GM23338 (cell line): ENCODE results near the gene CCDC3. TPM values are rescaled to one million over a fixed set of nuclear protein-coding genes. Genes with fewer than 3 reads are reported as not detected.

Experiments used
- ATAC-seq: fragments of 200-7000 bp; cut with Tn5 transposase; 3 replicates; pipeline ENCODE4 v1.9.1; 2020
- DNase-seq: peaks from one replicate; pipeline ENCODE4 v3.0.0-alpha.2; 2015; ENCODE audit warnings: low spot score
- H2AFZ ChIP-seq: fragments of 200-600 bp; sonication (generic); 2 replicates; pipeline ENCODE4 v1.8.0; 2016; ENCODE audit warnings: antibody characterized with exemption, mild to moderate bottlenecking, moderate library complexity
- H3F3A ChIP-seq: fragments of 200-600 bp; sonication (generic); replicated peaks from 2 replicates; pipeline ENCODE4 v1.8.0; 2017; ENCODE audit warnings: antibody characterized with exemption, mixed run types, low read depth
- H3K27ac ChIP-seq: fragments of 200-600 bp; sonication (generic); 2 replicates; pipeline ENCODE4 v1.6.1; 2016; ENCODE audit warnings: low read depth
- H3K27me3 ChIP-seq: fragments of 200-600 bp; sonication (generic); 2 replicates; pipeline ENCODE4 v1.8.0; 2016; ENCODE audit warnings: mild to moderate bottlenecking, mixed run types, moderate library complexity; ENCODE audit not compliant: insufficient read depth
- H3K36me3 ChIP-seq: fragments of 200-600 bp; sonication (generic); 2 replicates; pipeline ENCODE4 v1.8.0; 2016; ENCODE audit warnings: mild to moderate bottlenecking; ENCODE audit not compliant: insufficient read depth
- H3K4me1 ChIP-seq: fragments of 200-600 bp; sonication (generic); 2 replicates; pipeline ENCODE4 v1.8.0; 2016; ENCODE audit warnings: mild to moderate bottlenecking, moderate library complexity; ENCODE audit not compliant: insufficient read depth
- H3K4me2 ChIP-seq: fragments of 200-600 bp; sonication (generic); 2 replicates; pipeline ENCODE4 v1.7.1; 2017; ENCODE audit warnings: mixed run types
- H3K4me3 ChIP-seq: fragments of 200-600 bp; sonication (generic); 2 replicates; pipeline ENCODE4 v1.6.1; 2016; ENCODE audit warnings: mixed run types
- H3K79me2 ChIP-seq: fragments of 200-600 bp; sonication (generic); replicated peaks from 2 replicates; pipeline ENCODE4 v1.8.0; 2017; ENCODE audit warnings: mild to moderate bottlenecking; ENCODE audit not compliant: insufficient read depth
- H3K9me2 ChIP-seq: fragments of 200-600 bp; sonication (generic); 2 replicates; pipeline ENCODE4 v1.8.0; 2017; ENCODE audit not compliant: insufficient read depth
- H4K20me1 ChIP-seq: fragments of 200-600 bp; sonication (generic); replicated peaks from 2 replicates; pipeline ENCODE4 v1.8.0; 2017; ENCODE audit warnings: mild to moderate bottlenecking; ENCODE audit not compliant: insufficient read depth
- H3K27ac Mint-ChIP-seq: 2 replicates; pipeline ENCODE4 v1.8.0; 2020; ENCODE audit warnings: inconsistent platforms, mild to moderate bottlenecking, moderate library complexity, mixed read lengths
- H3K27me3 Mint-ChIP-seq: 3 replicates; pipeline ENCODE4 v1.8.0; 2022; ENCODE audit warnings: low read depth, mild to moderate bottlenecking, moderate library complexity, mixed read lengths, inconsistent platforms; ENCODE audit not compliant: insufficient read depth, poor library complexity
- H3K36me3 Mint-ChIP-seq: 3 replicates; pipeline ENCODE4 v1.8.0; 2021; ENCODE audit warnings: low read depth, mild to moderate bottlenecking, inconsistent platforms, moderate library complexity, mixed read lengths
- H3K4me1 Mint-ChIP-seq: 3 replicates; pipeline ENCODE4 v1.8.0; 2020; ENCODE audit warnings: mild to moderate bottlenecking, inconsistent platforms, mixed read lengths
- H3K4me3 Mint-ChIP-seq: 3 replicates; pipeline ENCODE4 v1.8.0; 2021; ENCODE audit warnings: moderate library complexity, mild to moderate bottlenecking, inconsistent platforms, mixed read lengths
- H3K9me3 Mint-ChIP-seq: 3 replicates; pipeline ENCODE4 v1.8.0; 2020; ENCODE audit warnings: moderate library complexity, mild to moderate bottlenecking, inconsistent platforms, mixed read lengths
- CREB1 ChIP-seq: fragments of 250-450 bp; sonication (Bioruptor Pico); IDR thresholded peaks from 2 replicates; pipeline ENCODE4 v1.5.0; 2020; ENCODE audit warnings: low read depth, mild to moderate bottlenecking, moderate library complexity
- JUNB ChIP-seq: IDR thresholded peaks from one replicate; pipeline ENCODE4 v1.6.1; 2016; ENCODE audit warnings: antibody characterized with exemption; ENCODE audit not compliant: unreplicated experiment
- ZNF114 ChIP-seq: fragments of 250-450 bp; sonication (Bioruptor Pico); IDR thresholded peaks from 2 replicates; pipeline ENCODE4 v1.5.0; 2020; ENCODE audit warnings: mild to moderate bottlenecking, moderate library complexity
- ZNF331 ChIP-seq: fragments of 250-450 bp; sonication (Bioruptor Pico); IDR thresholded peaks from 2 replicates; pipeline ENCODE4 v1.5.0; 2020; ENCODE audit warnings: low read depth, mild to moderate bottlenecking, moderate library complexity
- polyA plus RNA-seq: library from polyadenylated mRNA; unstranded; fragments of >200 nt; fragmentation: Nextera tagmentation; extraction: Ambion mirVana; gene quantifications from 2 replicates; pipeline ENCODE4 v1.2.1, GENCODE V29; 2016
- total RNA-seq: library from RNA; depleted of rRNA; stranded (reverse); fragments of >200 nt; shearing (Covaris generic); gene quantifications from 2 replicates; pipeline ENCODE4 v1.2.3, GENCODE V29; 2014
- TF ChIP-seq, protein P1 (sequence below), 2 experiments: fragments of 200-600 bp in 1 of 2; sonication (generic) in 1 of 2; conservative IDR thresholded peaks; 2 replicates each; pipeline versions ENCODE4 v1.5.1 to v1.6.1; 2016 to 2017; ENCODE audit warnings: antibody characterized with exemption in 2 of 2, low read depth in 2 of 2, mild to moderate bottlenecking in 2 of 2, moderate library complexity in 1 of 2

The CCDC3 gene
- total and polyA plus RNA-seq, 2 experiments from 2014 or later: 1.4 to 5.2 TPM

DNA sequence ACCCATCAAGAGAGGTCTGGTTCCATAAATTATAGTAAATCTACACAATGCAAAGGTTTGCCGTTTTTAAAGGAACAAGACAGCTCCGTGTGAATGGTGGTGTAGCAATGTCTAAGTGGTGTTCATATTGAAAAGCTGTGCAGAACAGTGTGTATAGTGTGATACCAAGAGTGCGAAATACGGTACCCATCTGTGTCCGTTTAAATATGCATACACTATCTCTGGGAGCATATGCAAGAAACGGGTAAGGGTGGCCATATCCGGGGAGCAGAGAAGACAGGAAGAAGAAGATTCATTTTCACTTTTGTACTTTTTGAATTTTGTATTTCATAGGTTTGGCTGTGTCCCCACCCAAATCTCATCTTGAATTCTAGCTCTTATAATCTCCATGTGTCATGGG is 102.0 kb downstream of the CCDC3 start:
- peaks cover 3% of the 10 kb centered on the region; the same call in 1 of the 3 replicates for H3K9me3 Mint-ChIP-seq

DNA sequence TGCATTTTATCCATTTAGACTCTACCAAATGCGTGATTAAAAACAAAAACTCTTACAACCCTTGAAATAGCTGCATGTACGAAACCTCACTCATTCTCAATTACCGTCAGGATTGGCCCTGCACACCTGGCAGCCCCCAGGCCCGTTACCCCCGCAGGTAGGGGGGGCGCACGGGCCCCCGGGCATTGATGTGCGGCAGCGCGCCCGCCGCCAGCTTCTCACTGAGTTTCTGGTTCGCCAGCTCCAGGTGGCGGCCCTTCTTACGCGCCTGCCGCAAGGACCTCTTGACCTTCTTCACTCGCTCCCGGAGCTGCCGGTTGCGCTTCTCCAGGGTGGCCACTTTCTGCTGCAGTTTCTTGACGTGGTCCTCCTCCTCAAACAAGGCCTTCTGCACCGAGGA is 103.2 kb downstream of the CCDC3 start:
- Mint-ChIP-seq H3K9me3 (peaks cover 4% of the 10 kb centered on the region; the same call in 1 of the 3 replicates), H3K4me3 (no peak overlapping the region)

More for the DNA sequence above, 102.0 kb downstream of the CCDC3 start:
- DNase-seq (no peak), ATAC-seq (no peak)
- TF ChIP-seq ZNF114 (no peak), CREB1 (CRISPR knock-in tag) (no peak)
- 0 out of 2 replicates have a peak, but pooled peaks cover 6% of the 10 kb centered on the region for H3K4me1 ChIP-seq
- no peak overlapping the region for H3K4me3 ChIP-seq
- Mint-ChIP-seq H3K36me3 (no peaks in the 10 kb centered on the region), H3K27ac (no peak overlapping the region), H3K4me1 (peaks cover 4% of the 10 kb centered on the region; the same call in 2 of the 3 replicates), H3K4me3 (no peak overlapping the region), H3K27me3 (peaks cover 5% of the 10 kb centered on the region)
- no peaks in the 10 kb centered on the region for H4K20me1 ChIP-seq
- no peak overlapping the region for H2AFZ ChIP-seq
- H3K79me2 ChIP-seq: no peaks in the 10 kb centered on the region
- H3F3A ChIP-seq: no peaks in the 10 kb centered on the region
- H3K27ac ChIP-seq: no peak overlapping the region
- H3K36me3 ChIP-seq: no peaks in the 10 kb centered on the region
- no peak overlapping the region for H3K4me2 ChIP-seq
- H3K27me3 ChIP-seq: no peaks in the 10 kb centered on the region
- H3K9me2 ChIP-seq: no peaks in the 10 kb centered on the region

DNA sequence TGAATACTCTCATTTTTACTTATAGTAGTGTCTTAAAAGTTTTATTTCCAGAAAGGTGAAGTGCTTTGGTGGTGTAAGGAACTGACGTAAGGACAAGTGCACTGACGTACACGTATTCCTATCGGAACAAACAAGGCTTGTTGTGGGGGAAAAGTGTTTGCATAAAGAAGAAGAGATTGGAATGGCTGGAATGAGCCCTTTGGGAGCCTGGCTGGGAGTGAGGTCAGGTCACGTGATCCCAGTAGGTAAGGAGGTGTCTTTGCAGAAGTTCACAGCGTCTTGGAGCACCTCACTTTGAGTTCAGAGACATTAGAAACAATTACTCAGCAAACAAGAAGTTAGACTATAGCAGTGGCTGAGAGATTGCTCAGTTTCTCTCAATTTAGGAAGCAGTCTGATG is 104.2 kb downstream of the CCDC3 start:
- Histone ChIP-seq H3K9me2 (no peaks in the 10 kb centered on the region), H2AFZ (peak overlapping the region; percentile 38; the same call in 1 of the 2 replicates), H3K4me2 (no peak overlapping the region), H3K4me3 (no peak overlapping the region), H3K79me2 (no peaks in the 10 kb centered on the region), H3K27ac (no peak overlapping the region), H3K36me3 (no peaks in the 10 kb centered on the region), H3K4me1 (no peaks in the 10 kb centered on the region), H3F3A (no peaks in the 10 kb centered on the region), H4K20me1 (no peaks in the 10 kb centered on the region), H3K27me3 (no peaks in the 10 kb centered on the region)
- Mint-ChIP-seq H3K27me3 (peaks cover 5% of the 10 kb centered on the region), H3K27ac (no peak overlapping the region), H3K36me3 (no peaks in the 10 kb centered on the region), H3K4me1 (peaks cover 4% of the 10 kb centered on the region; the same call in 2 of the 3 replicates), H3K9me3 (peaks cover 8% of the 10 kb centered on the region; the same call in 2 of the 3 replicates), H3K4me3 (no peak overlapping the region)
- ATAC-seq: no peak; the same call in 2 of the 3 replicates
- TF ChIP-seq ZNF331 (CRISPR knock-in tag): no peak
- DNase-seq: peak; percentile 19

More for the DNA sequence above, 103.2 kb downstream of the CCDC3 start:
- Histone ChIP-seq H3K27me3 (no peaks in the 10 kb centered on the region), H3K4me1 (0 out of 2 replicates have a peak, but pooled peaks cover 6% of the 10 kb centered on the region), H3K36me3 (no peaks in the 10 kb centered on the region), H3K27ac (no peak overlapping the region), H3K4me2 (no peak overlapping the region), H3F3A (no peaks in the 10 kb centered on the region), H3K9me2 (no peaks in the 10 kb centered on the region), H2AFZ (peak overlapping the region; percentile 38; the same call in 1 of the 2 replicates), H4K20me1 (no peaks in the 10 kb centered on the region), H3K4me3 (no peak overlapping the region), H3K79me2 (no peaks in the 10 kb centered on the region)
- ATAC-seq (no peak), DNase-seq (no peak)
- no peak for TF ChIP-seq JUNB
- TF ChIP-seq, protein P1, sequence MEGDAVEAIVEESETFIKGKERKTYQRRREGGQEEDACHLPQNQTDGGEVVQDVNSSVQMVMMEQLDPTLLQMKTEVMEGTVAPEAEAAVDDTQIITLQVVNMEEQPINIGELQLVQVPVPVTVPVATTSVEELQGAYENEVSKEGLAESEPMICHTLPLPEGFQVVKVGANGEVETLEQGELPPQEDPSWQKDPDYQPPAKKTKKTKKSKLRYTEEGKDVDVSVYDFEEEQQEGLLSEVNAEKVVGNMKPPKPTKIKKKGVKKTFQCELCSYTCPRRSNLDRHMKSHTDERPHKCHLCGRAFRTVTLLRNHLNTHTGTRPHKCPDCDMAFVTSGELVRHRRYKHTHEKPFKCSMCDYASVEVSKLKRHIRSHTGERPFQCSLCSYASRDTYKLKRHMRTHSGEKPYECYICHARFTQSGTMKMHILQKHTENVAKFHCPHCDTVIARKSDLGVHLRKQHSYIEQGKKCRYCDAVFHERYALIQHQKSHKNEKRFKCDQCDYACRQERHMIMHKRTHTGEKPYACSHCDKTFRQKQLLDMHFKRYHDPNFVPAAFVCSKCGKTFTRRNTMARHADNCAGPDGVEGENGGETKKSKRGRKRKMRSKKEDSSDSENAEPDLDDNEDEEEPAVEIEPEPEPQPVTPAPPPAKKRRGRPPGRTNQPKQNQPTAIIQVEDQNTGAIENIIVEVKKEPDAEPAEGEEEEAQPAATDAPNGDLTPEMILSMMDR (conservative IDR thresholded peaks at IDR 0.05; ENCODE audit: low read depth in 2 of 2): no peak
- H3K36me3 Mint-ChIP-seq: no peaks in the 10 kb centered on the region
- peaks cover 6% of the 10 kb centered on the region for H3K27me3 Mint-ChIP-seq
- peaks cover 4% of the 10 kb centered on the region; the same call in 2 of the 3 replicates for H3K4me1 Mint-ChIP-seq
- no peak overlapping the region for H3K27ac Mint-ChIP-seq
